Measurements from ENCODE around the gene KIF26A.

Gene KIF26A

DNA sequence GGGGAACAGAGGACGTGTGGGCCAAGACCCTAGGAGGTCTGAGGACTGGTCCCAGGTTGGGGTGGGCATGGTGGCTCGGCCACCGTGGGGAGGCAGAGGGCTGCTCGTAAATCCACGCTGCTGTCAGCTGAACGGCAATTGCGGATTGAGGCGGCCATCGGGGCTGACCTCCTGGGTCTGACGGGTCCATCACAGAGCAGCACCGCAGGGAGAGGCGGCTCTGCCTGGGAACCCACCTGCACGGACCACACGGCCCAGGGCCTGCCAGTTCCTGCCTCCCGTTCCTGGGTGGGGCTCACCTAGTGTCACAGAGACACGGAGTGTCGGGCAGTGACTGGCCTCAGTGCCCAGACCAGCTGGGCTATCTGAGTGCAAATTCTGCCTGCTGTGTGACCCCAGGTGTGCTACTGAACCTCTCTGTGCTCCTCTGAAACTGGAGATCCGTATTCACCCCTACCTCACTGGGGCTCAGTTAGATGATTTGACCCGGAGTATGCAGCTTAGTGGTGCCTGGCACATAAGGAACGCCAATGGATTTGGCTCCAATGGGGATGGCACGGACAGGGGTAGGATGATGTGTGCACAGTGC lies 53.1 kb downstream of the KIF26A start:
- DNase-seq (ENCODE audit: low read depth in 1 of 2, low spot score in 1 of 2), result no peak

DNA sequence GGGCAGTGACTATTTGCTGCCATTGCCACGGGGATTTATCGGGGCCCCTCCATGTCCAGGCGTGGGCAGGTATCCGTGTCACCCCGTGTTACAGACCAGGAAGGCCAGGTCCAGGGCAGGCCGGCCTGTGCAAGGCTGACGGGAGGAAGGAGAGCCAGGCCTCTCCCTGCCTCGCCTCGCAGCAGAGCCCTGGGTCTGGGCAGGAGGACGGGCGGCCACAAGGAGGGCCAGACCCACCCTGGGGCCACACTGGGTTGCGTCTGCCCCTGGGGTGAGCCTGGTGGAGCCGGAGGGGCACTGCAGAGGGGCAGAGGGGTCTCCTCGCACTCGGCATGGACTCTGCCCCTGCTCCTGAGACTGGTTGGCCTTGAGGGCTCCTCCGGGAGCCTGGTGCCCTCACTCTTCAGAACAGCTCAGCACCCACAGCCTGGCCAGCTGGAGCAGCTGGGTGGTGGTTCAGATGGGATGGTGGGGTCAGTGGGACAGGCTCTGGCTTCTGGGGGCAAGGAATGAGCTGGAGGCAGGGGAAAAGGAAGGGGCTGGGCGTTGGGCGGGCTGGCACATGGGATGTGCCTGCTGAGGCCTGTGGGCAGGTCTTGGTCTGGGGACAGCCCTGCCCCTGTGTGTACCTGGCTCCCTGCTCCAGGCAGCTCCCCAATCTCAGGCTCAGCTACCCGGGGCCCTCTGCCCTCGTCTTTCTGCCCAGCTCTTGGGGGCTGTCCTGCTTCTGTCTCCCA lies 53.9 kb downstream of the KIF26A start:
- DNase-seq (ENCODE audit: low read depth in 1 of 2, low spot score in 1 of 2), result no peak

DNA sequence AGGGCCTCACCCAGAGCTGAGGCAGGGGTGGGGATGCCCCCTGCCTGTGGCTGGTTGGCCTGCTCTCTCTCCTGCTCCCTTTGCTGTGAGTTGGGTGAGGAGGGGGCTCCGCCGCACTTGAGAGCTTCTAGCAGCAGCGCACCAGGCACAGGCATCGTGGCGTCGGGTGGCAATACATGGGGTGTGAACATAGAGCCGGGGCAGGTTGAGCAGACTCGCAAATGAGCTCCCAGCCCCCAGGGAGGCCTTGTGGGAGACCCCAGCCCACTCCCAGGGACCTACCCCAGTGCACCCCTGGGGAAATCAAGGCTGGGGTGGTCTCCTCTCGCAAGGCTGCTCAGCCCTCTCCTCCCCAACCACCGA lies 54.5 kb downstream of the KIF26A start:
- no peak for DNase-seq (ENCODE audit: low read depth in 1 of 2, low spot score in 1 of 2)

DNA sequence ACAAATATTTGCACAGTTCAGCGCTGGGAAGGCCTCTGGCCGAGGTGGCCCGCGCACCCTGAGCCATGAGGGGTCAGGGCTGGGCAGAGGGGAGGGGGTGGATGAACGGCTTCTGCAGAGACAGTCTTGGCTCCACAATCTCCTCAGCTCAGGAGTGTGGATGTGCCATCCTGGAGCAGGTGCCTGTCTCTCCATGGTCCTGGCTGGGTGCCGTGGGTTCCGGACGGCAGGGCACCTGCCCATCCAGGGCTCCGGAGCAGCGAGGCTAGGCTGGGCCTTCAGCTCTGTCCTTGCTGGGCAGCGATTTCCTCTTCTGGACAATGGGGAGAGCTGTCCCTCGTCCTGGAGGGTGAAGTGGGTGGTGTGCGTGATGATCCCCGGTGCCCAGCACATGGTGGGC lies 55.6 kb downstream of the KIF26A start:
- no peak for DNase-seq (ENCODE audit: low read depth in 1 of 2, low spot score in 1 of 2)

DNA sequence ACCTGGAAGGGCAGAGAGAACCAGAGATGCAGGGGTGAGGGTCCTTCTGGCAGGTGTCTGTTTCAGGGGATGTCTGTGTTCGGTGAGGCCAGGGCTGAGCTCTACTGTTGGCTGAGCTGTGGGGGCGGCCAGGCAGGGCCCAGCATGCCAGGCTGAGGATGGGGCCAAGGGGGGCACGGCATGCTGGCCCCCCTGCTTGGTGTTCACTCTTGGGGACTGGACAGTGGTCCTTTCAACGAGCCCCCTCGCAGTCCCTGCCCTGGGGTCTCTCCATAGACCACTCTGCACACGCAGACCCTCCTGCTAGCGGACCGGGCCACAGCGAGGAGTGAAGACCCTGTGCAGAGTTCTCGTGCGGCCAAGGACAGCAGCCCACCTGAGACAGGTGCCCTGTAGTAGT lies 56.3 kb downstream of the KIF26A start:
- no peak for DNase-seq (ENCODE audit: low read depth in 1 of 2, low spot score in 1 of 2)

DNA sequence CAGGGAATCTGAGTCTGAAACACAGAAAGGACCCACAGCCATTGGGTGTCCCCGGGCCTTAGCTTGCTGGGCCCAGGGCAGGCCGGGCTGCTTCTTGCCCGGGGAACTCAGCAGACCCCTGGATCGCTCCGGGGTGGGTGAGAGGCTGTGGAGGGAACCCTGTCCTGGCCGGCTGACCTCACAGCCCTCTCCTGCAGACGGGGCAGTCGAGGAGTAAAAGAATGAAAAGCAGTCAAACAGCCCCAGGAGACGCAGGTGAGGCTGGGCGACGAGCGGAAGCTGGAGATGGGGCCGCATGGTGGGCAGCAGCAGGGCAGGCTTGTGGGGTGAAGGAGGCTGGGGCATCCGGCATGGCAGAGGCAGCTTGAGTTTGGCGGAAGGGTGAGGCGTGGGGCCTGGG lies 57.0 kb downstream of the KIF26A start:
- no peak for DNase-seq (ENCODE audit: low read depth in 1 of 2, low spot score in 1 of 2)

DNA sequence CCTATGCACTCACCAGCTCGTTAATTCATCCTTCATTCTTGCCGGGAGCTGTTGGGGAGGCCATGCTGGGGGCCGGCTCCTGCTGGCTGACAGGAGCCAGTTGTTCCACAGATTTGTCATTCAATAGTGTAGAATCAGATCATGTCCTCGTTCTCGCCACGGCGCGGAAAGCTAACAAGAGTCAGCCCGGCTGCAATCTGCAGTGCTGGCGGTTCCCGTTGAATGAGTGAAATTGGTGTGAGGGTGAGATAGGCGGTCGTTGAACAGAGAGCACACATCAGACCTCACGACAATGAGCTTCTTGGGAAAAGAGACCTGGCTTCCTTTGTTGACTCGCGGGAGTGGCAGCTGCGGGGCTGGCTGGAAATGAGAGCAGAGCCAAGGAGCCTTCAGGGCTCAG lies 57.5 kb downstream of the KIF26A start:
- DNase-seq (ENCODE audit: low read depth in 1 of 2, low spot score in 1 of 2), result no peak

DNA sequence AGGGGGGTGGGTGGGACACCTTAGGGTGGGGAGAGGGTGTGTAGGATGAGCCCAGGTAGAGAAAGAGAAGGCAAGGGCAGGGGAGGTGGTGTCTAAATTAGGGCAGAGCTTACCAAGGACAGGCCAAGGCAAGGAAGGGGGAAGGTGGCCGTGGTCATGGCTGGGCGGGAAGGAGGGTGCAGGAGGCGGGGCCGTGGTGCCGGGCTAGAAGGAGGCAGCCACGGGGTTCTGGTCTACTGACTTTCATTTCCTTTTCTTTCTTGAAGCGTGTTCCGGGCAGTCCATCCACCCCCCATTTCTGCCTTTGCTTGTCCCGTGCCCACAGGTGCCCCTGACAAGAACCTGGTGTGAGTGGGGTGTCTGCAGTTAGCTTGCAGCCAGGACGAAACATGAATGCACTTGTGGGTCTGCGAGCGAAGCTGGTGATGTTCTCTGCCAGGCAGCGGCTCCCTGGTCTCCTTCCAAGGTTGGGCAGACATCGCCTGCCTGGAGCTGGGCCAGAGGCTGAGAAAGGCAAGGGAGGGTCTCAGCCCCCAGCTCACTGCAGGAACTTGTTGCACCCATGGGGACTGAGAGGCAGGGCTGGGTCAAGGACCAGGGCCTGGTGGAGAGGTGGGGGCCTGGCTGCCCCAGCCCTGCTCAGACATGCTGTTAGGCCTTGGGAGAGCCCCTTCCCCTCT lies 58.2 kb downstream of the KIF26A start:
- DNase-seq (ENCODE audit: low read depth in 1 of 2, low spot score in 1 of 2), result no peak

DNA sequence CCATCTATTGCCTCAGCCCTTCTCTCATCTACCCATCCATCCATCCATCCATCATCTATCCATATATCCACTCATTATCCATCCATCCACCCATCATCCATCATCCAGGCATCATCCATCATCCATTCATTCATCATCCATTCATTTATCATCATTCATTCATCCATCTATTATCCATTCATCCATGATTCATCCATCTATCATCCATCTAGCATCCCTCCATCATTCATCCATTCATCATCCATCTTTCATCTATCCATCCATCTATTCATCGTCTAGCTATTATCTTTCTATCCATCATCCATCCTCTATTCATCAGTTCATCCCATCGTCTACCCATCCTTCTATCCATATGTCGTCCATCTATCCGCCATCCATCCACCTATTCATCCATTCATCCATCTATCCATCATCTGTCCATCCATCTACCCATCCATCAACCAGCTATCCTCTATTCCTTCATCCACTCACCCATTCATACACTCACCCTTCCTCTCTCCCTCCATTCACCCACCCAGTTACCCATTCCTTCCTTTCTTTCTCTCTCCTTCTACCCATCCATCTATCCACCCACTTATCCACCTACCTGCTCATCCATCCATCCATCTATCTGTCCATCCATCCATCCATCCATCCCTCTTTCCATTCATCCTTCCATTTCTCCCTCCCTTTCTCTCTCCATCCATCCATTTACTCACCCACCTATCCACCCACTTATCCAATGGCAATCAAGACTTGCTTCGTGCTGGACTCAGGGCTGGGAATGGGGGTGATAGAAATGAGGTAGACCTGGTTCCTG lies 59.3 kb downstream of the KIF26A start:
- no peak for DNase-seq (ENCODE audit: low read depth in 1 of 2, low spot score in 1 of 2)

DNA sequence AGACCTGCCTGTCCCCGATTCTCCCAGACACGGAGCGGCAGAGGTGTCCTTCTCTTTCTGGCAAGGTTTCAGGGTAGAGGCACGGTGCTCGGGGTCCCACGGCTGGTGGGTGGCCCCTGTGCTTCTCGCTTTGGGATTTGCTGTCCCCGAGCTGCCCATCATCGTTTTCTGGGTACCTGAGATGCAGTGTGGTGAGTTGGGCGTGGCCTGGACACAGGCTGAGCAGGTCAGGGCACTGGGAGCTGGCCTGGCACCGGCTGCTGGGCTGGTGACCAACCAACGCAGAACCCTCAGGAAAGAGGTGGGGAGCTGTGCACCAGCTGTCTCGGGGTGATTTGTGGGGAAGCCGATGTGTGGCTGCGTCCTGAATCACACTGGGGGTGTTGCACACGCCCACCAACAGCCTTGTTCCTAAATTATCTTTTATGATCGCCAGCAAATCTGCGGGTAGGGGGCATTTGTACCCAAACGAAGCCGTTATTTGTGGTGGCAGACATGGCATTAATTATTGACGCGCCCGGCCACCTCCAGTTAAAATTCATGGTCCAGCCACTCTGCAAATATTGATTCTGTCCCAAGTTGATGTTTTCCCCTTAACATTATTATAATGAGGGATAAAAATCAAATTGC lies 61.0 kb downstream of the KIF26A start:
- no peak for DNase-seq (ENCODE audit: low read depth in 1 of 2, low spot score in 1 of 2)

DNA sequence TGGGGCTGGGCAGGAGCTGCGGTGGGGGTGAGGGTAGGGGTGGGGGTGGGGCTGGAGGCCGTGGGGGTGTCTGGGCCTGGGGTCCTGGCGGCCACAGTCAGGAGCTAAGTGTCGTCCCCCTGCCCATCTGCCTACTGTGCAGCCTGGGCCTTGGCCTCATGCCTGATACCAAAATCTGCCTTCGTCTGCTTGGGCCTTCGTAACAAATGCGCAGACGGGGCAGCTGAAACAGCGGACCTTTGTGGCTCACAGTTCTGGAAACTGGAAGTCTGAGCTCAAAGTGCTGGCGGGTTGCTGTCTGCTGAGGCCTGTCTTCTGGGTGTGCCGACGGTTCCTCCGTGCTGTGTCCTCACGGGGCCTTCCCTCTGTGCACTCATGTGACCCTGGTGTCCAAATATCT lies 61.7 kb downstream of the KIF26A start:
- no peak for DNase-seq (ENCODE audit: low read depth in 1 of 2, low spot score in 1 of 2)

DNA sequence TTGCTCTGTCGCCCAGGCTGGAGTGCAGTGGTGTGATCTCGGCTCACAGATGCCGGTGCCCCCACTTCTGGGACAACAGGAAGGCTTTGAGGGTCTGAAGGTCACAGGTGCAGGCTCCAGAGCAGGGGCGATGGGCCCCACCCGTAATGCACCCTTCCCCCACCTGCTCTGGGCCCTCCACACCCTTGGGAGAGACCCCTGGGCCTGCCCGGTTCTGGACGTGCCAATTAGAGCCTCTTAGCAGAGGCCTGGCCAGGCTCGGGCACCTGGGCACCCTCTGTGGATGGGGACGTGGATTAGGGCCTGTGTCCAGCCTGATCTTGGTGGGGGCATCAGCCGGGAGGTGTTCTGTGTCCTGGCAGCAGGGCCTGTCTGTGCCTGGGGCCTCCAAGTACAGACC lies 62.2 kb downstream of the KIF26A start:
- DNase-seq (ENCODE audit: low read depth in 1 of 2, low spot score in 1 of 2), result no peak

DNA sequence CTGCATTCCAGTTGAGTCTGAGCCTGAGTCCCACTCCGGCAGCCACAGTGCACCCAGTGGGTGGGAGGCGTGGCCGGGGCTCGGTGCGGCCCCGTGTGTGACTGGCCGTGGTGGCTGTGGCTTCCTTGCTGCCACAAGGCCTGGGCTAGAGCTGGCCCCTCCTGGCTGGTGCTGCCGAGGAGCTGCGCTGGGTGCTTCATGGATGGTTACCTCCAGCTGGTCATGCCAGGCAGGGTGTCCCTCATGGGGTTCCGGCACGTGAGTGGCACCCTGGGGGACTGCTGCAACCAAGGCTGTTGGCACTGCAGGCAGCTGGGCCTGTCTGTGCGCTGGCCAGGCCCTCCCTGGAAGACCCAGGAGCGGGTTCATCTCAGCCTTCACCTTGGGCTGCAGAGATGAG lies 62.7 kb downstream of the KIF26A start:
- DNase-seq (ENCODE audit: low read depth in 1 of 2, low spot score in 1 of 2), result no peak

DNA sequence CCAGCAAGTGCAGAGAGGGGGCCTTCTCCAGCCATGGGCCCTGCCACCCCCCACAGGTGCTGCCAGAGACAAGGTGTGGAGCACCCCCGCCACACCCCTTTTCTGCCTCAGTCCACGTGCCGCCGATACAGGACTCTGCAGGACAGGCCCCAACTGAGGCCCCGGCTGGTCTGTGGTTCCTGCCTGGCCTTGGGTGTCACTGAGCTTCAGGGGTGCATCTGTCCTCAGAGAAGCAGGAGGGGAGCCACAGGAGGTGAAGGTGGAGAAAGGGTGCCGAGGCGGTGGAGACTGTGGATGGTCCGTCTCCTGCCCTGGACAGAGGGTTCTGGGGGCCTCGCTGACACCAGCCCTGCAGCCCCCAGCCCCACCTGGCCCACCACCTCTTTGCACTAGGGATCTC lies 63.1 kb downstream of the KIF26A start:
- no peak for DNase-seq (ENCODE audit: low read depth in 1 of 2, low spot score in 1 of 2)

DNA sequence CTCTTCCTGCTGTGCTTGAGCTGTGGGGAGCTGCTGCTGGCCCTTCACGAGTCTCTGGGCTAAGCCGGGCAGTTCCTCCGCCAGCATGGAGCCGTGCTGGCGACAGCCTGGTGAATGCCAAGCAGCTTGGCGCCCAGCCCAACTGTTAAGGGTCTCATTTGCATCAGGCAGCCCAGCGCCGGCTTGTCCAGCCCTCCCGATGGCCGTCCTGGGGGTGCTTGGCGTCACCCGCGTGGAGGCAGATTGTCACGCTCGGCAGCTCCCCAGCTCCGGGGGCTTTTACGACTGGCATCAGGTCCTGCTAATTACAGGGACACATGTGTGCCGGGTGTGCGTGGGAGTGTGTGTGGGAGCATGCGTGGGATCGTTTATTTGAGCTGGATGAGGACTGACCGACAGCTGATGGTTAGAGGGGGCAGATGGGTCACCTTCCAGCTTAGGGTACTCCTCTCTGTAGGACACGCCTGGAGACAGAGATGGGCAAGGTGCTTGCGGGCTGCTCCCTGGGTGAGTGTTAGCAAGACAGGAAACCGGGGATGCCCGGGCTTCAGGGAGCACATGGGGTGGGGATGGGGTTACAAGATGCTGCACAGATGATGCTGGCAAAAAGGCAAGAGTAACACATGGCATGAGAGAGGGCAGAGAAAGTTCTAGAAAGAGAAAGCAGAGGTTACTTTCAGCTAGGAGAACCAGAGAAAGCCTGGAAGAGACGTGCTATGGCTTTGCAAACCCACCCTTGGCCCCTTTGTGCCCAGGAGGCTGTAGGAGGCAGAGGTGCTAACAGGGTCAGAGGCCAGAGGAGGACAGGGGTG lies 64.1 kb downstream of the KIF26A start:
- DNase-seq (ENCODE audit: low read depth in 1 of 2, low spot score in 1 of 2), result no peak

DNA sequence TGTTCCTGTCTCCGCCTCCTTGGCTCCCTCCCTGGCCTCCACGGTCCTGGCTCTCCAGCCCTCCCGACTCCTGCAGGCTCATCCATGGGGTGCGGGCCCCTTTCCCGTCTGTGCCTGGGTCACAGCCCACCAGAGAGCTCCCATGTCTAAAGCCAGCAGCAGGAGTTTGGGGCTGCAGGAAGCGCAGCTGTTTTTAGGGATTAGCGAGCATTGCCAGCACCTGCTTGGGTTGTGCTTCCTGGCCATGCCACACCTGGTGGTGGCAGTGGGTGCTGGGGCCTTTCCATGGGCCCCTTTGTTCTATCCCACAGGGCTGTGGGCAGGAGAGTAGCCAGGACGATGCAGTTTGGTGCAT lies 64.7 kb downstream of the KIF26A start:
- DNase-seq (ENCODE audit: low read depth in 1 of 2, low spot score in 1 of 2), result no peak

DNA sequence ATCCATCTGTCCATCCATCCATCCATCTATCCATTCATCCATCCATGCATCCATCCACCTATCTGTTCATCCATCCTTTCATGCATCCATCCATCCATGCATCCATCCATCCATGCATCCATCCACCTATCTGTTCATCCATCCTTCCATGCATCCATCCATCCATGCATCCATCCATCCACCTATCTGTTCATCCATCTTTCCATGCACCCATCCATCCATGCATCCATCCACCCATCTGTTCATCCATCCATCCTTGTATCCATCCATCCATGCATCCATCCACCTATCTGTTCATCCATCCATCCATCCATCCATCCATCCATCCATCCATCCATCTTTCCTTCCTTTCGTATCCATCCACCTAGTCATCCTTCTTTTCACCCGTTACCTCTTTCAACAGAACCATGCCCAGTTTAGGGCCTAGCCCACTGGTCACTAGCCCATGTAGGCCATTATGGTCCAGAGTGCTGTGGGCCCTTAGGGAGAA lies 66.3 kb downstream of the KIF26A start:
- no peak for DNase-seq (ENCODE audit: low read depth in 1 of 2, low spot score in 1 of 2)

DNA sequence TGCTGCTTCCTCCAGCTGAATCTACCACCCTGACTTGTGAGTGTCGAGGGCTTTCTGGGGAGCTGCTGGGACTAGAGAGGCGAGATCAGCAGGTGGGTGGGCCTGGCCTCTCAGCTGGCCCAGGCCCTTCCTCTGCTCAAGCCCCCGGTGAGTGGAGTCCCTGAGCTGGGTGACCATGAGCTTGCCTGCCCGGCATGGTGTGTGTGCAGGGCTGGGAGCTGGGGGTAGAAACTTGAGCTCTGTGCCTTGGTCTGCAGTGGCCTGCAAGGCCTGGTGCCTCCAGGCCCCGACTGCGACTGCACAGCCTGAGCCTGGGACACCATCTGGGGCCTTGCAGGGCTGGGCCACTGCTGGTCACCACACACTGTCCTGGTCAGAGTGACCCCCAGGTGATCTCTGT lies 67.4 kb downstream of the KIF26A start:
- no peak for DNase-seq (ENCODE audit: low read depth in 1 of 2, low spot score in 1 of 2)

DNA sequence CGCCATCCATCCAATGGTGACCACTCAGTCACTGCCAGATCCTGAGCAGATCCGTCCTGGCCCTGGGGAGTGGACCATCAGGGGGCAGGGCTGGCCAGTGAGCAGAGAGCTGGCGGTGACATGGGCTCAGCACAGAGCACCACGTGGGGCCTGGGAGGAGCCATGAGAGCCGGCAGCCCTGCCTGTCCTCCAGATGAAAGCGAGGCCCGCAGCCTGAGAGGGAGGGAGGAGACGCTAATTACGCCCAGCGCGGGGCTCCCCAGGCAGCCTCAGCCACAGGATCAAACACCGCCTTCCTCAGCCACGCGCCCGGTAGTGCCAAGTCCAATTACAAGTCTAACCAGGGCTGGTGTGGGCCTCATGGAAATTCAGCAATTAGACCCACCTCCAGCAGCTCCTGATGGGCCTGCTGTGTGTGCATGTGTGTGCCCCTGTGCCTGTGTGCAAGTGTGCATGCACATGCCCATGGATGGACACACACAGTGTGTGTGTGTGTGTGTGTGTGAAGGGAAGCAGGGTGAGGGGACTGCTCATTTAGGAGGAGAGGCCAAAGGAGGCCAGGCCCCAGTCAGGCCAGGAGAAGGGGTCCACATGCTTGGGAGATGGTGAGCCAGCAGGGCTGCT lies 68.0 kb downstream of the KIF26A start:
- no peak for DNase-seq (ENCODE audit: low read depth in 1 of 2, low spot score in 1 of 2)

Measured in activated CD4-positive, alpha-beta T cell treated with anti-CD3 and anti-CD28 coated beads, Interleukin-2, amount 50 U/mL, for 24 hours (primary cell).